Amygdala (tissue), 56 donors: ENCODE data around the gene TMEM240.
A peak's percentile ranks its signal among the peaks of the same experiment; 100 is the strongest.
"Not testable (repeated sequence)": the region's sequence is repeated elsewhere in the genome, so short reads cannot be mapped to it uniquely, and the experiment has no call there.

Experiments used
- DNase-seq, 56 donors: peaks; one replicate each; lab custom pipeline; 2025; lab: John Stamatoyannopoulos, UW

The TMEM240 gene

DNA sequence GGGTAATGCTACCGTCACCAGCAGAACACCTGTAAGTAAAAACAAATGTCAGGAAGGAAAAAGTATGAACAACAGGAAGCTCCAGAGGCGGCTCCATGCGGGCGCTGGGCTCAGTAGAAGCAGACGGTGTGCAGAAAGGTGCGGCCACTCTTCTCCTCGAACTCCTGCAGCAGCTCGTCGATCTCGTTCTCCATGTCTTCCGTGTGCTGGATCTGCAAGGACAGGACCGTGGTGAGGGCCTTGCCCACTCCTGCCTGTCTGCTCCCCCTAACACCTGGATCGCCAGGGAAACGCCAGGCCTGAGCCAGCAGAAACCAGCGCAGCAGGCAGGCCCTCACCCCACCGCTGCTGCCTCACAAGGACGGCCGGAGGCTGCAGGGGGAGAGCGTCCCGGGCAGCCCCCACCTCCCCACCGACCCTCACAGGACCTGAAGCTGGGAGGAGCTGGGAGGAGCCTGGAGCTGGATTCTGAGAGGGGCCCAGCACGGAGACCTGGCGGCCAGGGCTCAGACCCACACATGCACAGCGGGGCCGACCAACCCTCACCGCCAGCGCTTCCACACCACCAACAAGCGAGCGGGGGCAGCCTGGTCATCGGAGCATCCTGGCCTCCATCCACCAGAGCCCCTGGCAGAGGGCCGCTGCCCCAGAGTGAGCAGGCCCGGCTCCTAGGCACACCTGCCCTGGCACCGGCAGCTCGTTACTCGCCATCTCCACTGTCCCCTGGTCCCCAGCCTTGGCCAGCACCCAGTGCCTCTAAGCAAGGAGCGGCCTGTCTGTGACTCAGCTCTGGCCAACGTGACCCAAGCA, 1.7 kb upstream of the TMEM240 start:
- DNase-seq, result no peak

DNA sequence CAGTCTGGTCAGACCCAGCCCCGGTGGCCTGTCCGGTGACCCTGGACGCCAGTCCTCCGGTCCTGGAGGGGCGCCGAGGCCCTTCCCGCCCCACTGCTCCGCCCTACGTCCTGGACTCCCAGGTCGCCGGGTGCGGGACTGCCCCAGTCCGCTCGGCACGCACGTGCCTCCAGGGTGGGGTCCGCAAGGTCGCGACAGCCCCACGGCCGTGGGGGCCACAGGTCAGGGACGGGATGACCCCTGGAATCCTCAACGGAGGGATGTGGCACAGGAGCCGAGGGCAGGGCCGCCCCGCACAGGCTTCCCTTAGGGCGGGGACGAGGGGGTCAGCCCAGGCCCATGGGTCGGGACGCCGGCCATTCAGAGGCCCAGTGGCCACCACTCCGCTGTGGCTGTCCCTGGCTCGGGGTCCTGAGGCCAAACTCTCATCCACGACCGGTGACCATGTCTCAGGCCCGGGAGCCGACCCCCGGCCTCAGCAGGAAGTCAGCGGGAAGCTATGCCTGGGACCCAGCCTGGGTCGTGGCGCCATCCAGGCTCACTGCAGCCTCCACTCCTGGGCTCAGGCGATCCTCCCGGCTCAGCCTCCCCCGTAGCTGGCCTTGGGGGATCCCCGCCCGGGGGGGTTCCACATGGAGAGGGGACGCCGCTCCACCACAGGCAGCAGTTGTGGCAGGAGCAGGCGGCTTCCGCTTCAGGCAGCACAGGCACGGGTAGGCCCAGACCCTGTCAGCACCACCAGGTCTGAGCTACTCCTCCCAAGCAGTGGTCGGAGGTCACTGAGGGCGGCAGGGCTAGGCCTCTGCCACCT, 599 bp upstream of the TMEM240 start:
- DNase-seq, result no peak

DNA sequence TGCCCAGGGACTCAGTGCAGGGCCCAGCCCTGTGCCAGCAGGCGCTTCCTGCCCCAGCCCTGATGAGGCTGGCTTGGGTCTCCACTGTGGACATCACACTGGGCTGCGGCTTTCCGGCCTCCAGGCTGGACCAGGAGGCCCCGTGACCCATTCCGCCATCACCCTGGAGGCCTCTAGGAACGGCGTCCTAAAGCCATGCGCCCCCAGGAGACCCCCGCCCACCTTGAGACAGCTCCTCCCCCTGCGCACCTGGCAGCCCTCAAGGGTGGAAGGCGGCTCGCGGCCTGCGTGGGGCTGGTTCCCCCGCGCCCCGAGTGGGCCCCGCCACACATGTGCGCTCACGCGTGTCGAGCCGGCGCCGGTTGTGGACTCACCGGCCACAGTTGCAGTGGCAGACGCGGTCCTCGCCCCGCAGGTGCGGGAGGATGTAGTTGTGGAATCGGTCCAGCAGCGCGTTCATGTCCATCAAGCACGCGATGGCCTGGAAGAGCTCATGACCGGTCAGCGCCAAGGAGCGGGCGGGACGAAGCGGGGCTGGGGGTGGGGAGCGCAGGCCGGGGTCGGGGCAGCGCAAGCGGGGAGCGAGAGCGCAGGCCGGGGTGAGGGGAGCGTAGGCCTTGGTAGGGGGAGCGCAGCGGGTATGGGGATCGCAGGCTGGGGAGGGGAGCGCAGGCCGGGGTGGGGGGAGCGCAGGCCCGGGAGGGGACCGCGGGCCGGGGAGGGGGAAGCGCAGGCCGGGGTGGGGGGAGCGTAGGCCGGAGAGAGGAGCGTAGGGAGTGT, 924 bp downstream of the TMEM240 start:
- peak in 11 of 56 donors; percentile 7 to 63 (median 20) for DNase-seq

DNA sequence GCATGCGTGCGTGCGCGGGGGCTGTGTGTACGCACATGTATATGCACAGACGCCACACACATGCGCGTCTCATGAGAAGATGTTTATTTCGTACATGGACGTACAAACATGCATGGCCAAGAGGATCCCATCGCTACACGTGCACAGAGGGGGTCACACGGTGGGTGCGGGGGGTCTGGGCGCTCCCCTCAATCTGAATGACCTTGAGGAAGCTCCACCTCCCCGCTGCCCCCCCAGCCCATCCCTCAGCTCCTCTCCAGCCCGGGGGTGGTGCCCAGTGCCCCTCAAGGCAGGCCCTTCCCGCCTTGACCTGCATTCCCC, 1.5 kb downstream of the TMEM240 start:
- DNase-seq, result no peak

DNA sequence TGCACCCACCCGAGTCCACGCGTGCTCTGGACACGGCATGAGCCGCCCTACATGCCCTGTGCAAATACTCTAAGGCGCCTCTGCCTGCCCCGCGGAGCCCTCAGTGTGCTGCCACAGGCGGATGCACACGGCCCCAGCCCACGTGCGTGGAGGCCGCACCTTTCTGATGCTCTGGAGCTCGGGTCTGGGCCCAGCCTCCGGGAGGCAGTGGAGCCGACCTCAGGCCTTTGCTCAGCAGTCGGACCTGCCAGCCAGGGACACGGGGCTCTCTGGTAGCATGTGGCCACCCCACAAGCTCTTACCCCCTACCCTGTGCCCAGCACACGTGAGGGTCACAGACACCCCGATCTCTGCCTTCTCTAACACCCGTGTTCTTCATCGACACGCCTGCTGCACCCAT, 2.1 kb downstream of the TMEM240 start:
- DNase-seq, result no peak

DNA sequence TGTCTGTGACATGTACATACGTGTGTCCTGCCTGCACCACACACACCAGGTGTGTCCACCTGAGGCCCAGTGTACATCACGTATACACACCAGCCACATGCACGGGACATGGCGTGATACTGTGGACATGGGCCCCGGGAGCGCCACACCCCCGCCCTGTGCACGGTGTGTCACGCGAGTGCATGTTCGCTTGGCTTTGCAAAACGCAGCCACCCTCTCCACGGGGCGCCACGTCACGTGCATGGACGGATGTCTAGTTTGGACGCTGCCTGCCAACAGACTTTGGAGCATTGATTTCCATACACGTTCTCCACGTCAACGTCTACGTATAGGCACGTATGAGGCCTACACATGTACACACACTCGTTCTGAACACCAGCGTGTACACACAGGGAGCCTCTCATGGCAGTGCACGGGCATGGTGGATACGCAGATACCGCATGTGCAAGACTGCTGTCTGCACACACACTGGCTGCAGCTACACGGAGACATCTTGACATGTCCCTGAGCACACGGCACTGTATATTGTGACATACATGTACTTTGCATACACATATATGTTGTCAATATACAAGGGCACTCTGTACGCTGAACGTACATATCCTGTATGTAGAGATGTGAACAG, 2.7 kb downstream of the TMEM240 start:
- DNase-seq, result no peak

DNA sequence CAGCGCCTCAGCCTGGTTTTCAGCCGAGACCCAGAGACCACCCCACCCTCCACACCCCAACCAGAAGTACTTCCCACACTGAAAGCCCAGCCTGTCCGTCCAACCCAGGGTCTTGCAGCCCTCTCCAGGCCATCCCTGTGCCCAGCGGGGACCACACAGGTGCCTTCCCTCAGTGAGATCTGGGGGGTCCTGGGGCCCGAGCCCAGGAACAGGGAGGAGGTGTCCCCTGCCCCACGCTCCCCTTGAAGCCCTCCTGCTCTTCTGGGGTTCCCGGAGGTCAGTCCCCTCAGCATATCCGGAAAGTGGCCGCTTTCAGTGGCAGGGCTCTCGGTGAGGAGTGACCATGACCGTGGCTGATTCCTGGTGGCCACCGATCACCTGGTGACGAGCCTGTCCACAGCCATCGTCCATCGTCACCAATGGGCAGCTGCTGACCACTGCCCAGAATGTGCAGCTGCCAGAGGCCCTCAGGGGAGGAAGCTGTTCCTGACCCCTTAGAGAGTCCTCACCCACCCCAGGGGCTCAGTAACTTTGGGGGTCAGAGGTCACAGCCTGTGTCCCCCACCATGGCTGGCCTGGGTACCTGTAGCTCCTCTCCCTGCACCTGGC, 3.4 kb downstream of the TMEM240 start:
- no peak for DNase-seq

DNA sequence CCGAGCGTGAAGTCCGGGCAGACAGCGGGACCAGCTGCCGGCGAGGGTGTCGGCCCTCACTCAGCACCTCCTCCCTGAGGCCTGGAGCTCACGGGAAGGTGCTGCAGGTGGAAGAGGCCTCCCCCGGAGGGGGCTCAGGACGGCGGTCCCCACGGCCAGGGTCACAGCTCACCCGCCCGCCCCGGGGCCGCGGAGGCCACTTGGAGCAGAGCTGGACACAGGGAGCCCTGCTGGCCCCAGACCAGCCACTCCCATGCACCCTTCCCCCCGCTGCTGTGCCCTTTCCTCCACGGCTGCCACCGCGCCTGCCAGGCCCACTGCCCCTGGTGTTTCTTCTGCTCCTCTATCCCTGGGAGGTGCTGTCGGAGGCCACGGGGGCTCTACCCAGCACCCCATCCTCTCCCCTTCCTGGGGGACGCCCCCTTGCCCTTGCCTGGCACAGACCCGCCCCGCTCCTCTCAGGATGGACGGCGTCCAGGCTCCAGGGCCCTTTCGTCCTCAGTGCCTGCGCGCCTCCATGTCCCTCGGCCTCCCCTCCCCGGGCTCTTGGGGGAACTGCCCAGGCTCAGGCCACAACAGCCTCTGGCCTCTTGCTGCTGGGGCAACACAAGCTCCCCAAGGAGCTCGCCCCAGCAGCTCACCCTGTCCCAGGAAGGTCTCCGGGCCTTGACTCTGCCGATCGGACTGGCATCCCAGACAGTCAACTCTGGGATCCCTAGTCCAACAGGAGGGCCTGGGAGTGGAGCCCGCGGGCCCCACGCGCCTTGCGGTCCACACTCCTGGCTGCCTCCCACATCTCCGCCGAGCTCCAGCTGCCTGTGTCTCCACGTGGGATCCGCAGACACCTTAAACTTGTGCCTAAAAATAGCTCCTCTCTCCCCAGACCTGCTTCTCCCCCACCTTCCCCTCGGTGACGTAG, 4.1 kb downstream of the TMEM240 start:
- DNase-seq, result peak in 3 of 56 donors; percentile 16 to 27 (median 18)

DNA sequence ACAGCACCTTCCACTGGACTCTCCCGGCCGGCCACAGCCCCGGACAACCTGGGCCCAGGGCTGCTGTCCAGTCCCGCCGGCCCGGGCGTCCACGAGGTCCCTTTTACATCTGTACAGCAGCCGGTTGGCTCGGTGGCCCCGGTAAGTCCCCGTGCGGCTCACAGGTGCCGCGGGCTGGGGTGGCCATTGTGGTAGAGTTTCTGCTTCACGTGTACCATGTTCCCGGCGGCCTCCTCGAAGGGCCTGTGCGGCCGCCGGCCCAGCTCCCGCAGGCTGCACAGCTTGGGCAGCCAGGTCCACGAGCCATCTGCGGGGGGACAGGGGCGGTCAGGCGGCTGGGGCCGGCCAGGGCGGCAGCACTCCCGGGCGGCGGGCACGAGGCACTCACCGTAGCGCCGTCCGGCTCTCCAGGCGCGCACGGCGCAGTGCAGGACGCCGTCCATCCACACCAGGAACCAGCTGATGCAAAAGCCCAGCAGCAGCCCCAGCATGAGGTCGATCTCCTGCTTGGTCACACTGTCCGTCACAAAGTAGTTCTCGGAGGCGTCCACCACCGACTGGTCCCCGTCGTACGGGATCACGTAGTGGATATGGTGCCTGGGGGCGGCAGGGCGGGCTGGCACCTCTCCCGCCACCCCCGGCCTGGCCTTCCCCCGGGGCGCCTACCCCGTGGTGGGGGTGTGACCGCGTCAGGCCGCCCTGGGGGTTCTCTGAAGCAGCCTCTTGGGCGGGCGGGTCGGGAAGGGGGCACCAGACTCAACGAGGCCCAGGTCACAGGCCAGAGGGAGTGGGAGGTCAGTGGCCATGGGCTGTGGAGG, 5.0 kb downstream of the TMEM240 start:
- DNase-seq, result no peak

DNA sequence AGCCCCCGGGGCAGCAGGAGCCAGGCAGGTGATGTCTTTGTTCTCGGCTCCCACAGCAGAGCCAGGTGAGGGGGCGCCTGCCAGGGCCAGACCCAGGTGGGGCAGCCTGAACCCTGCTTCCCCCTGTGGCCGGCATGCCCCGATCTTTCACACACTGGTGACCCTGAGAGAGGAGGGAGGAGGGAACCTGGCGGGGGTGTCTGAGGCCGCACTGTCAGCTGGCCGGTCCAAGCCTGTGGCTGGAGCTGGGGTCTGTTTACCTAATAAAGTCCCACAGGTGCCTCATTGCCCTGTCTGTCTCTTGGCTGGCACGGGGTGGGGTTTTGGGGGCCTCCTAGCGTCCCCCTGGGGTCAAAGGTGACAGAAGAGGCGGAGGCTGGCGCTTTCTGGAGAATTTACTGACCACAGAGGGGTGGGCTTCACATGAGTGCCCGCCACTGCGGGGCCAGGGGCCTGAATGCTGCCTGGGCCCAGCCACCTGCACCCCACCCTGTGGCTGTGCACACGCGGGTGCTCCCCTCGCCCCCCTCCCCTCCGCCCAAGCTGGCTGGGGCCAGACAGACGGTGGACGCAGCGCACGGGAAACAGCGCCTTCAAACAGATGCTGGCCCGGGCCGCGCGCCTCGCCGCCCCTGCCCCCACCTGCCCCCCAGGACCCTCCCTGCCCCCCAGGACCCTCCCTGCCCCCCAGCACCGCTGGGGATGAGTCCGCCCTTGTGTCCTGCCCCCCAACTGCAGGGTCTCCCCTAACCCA, 5.8 kb downstream of the TMEM240 start:
- no peak for DNase-seq

DNA sequence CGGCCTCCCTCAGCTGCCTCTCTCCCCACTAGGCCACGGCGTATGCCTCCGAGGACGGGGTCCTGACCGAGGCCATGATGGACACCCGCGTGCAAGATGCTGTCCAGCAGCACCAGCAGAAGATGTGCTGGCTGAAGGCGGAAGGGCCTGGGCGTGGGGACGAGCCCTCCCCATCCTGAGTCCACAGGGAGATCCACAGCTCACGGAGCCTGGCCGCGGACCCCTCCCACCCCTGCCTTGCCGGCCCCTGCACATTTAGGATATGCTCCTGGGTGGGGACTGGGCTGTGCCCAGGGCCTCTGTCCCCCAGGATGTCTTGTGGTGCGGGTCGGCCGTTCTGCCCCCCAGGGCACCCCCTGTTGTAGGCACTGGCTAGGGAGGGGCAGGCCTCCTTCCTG, 6.5 kb downstream of the TMEM240 start:
- not testable (repeated sequence) for DNase-seq

DNA sequence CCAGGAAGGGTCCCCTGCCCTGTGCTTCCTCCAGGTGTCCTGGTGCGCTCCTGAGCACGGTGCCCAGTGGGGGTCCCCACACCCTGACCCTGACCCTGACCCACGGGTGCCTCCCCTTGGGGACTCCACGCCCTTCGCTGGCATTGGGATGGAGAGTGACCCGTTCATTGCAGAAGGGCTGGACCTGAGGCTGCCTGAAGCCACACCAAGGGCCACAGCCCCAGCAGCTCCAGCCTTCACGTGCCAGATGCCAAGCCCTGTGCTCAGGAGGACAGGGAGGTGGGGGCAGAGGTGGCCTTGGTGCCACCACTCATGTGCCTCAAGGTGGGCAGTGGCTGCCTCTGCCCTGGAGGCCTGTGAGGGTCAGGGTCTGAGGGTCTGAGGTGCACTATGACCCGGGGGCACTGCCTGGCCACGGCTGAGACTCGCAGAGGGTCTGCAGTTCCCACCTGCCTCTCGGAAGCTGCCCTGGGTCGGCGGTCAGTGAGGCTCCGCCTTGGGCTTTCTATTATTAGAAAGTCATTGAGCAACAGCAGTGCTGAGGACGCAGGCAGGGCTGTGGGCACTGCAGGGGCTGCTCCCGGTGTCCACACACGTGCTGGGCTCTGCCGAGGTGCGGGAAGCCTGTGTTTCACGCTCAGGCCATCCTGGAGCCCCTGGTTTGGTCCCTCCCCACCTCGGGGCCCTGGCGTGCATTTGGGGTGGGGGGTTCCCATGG, 7.1 kb downstream of the TMEM240 start:
- not testable (repeated sequence) for DNase-seq

DNA sequence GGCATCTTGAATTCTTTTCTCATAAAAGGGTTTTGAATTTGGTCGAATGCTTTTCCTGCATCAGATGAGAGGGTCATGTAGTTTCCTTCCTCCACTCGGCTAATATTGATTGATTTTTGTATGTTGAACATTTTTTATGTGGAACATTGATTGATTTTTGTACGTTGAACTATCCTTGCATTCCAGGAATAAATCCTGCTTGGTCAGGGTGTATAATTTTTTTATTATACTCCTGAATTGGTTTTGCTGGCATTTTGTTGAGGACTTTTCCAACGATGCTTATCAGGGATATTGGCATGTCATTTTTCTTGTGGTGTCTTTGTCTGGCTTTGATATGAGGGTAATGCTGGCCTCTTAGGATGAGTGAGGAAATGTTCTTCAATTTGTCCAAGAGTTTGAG, 8.5 kb downstream of the TMEM240 start:
- no peak for DNase-seq

DNA sequence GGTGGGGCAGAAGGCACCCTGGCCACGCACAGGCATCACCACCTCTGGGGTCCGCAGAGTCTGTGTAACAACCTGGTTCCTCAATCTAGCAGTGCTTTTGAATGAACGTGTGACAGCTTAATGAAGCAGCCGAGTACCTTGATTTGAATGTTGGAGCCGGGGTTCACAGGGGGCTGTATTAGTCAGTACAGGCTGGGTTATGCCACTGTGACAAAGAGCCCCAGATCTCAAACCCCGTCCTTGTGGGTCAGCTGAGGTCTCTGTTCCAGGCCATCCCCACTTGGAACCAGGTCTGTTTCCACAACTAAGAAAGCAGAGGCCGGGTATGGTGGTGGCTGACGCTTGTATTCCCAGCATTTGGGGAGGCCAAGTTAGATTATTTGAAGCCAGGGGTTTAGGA, 10.5 kb downstream of the TMEM240 start:
- no peak for DNase-seq

DNA sequence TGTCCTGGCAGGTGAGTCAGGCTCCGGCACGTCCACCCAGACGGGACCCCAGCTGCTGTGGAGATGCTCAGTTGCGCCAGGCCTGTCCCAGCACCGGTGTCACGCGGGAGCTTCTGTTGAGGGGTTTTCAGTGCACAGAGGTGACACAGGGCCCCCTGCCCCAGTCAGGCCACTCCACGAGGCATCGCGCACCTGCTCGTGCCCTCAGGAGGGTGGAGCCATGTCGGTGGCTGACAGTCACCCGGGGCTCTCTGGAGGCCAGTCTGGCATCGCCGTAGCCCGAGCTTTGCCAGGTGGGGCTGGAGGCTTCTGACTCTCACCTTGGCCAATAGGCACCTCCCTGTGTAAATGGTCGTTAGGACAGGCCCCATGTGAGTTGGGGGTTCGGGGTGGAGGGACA, 11.1 kb downstream of the TMEM240 start:
- no peak for DNase-seq

DNA sequence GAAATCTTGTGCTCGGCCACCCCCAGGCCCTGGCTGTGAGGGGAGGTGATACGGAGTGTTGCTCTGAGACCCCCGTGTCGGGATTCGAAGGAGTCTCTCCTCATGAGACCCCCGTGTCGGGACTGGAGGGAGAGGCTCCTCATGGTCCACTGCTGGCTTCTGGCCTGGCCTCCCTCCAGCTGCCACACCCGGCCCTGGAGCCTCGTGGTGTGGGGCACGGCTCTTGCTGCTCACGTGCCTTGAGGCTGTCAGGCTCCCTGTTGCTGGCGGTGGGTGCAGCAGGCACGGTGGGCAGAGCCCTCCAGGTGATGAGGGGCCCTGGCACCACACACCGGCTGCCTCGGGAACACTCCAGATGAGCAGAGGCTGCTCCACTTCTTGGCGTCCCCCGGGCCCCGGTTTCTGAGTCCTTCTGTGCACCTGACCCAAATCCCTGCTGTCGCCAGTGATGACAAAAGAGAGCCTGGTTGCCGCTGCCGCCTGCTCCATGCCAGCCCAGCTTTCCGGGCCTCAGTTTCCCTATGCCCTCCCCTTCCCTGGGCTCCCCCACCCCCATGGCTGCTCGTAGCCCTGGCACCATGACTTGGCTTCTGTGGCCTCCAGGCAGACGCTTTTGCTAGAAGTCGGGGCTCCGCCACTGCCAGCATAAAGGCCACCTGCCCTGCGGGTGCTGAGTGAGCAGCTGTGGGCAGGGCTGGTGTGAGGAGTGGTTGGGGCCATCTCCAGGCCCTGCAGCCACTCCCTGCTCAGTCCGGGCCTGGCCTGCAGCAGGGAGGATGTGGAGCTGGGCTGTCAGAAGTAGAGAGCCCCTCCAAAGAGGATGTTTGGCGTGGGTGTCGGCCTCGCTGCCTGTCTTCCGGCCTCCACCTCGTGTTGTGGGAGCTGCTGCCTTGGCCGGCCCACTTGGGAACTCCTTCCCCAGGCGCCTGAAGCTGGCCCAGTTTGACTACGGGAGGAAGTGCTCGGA, 11.8 kb downstream of the TMEM240 start:
- DNase-seq, result no peak
